IMR-90 (cell line): ENCODE results near the gene GNG12. TPM values are rescaled to one million over a fixed set of nuclear protein-coding genes. Genes with fewer than 3 reads are reported as not detected.

Experiments used
- FOS ChIP-seq: fragments of 150-350 bp; IDR thresholded peaks from 2 replicates; pipeline ENCODE4 v1.6.1; 2016; ENCODE audit warnings: low read depth, low read length
- NFE2L2 ChIP-seq: fragments of 150-350 bp; IDR thresholded peaks from 2 replicates; pipeline ENCODE4 v1.6.1; 2016; ENCODE audit warnings: low read depth, mild to moderate bottlenecking, low read length
- RAD21 ChIP-seq: IDR thresholded peaks from 2 replicates; pipeline ENCODE4 v1.6.1; 2012; ENCODE audit warnings: low read length, improper control_type of control experiment
- RFX5 ChIP-seq: IDR thresholded peaks from 2 replicates; pipeline ENCODE4 v1.8.0; 2012; ENCODE audit warnings: low read depth, mild to moderate bottlenecking, low read length, moderate library complexity
- polyA plus RNA-seq, 3 experiments: library from polyadenylated mRNA; depleted of rRNA; stranded (reverse); fragments of >200 nt; gene quantifications; 2 replicates each; pipeline ENCODE4 v1.2.3, GENCODE V29; 2012; ENCODE audit warnings: low replicate concordance in 1 of 3
- total RNA-seq: library from RNA; depleted of rRNA; stranded (reverse); fragments of >200 nt; gene quantifications from 2 replicates; pipeline ENCODE4 v1.2.3, GENCODE V29; 2012
- TF ChIP-seq, protein P1 (sequence below): fragments of 150-350 bp; IDR thresholded peaks from 2 replicates; pipeline ENCODE4 v1.6.1; 2017; ENCODE audit warnings: mild to moderate bottlenecking, antibody characterized with exemption, low read length, low read depth

GNG12 gene
- total and polyA plus RNA-seq, 2 of the 4 experiments (the other 2 are of a cell fraction): 92.3 to 132 TPM

DNA sequence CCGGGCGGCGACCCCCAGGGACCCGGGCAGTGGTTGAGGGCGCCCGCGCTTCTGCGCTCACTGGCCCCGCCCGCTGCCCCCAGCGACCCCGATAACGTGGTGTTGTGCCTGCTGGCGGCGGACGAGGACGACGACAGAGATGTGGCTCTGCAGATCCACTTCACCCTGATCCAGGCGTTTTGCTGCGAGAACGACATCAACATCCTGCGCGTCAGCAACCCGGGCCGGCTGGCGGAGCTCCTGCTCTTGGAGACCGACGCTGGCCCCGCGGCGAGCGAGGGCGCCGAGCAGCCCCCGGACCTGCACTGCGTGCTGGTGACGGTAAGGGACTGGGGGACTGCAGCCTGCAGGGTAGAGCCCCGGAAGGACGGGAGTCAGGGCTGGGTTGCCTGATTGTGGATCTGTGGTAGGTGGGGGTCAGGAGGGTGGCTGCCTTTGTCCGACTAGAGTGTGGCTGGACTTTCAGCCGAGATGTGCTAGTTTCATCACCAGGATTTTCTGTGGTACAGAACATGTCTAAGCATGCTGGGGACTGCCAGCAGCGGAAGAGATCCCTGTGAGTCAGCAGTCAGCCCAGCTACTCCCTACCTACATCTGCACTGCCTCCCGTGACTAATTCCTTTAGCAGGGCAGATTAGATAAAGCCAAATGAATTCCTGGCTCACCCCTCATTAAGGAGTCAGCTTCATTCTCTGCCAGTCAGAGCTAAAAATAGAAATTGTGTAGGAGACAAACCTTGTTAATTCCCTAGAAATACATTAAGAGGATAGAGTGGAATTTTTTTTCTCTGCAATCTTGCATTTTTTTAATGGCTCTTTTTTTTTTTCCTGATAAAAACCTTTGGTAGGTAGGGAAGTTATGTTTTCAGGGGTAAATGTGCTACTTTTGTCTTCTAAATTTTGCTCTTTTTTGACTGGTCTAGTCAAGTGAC lies 146.7 kb downstream of the GNG12 start (continued):
- TF ChIP-seq, protein P1, sequence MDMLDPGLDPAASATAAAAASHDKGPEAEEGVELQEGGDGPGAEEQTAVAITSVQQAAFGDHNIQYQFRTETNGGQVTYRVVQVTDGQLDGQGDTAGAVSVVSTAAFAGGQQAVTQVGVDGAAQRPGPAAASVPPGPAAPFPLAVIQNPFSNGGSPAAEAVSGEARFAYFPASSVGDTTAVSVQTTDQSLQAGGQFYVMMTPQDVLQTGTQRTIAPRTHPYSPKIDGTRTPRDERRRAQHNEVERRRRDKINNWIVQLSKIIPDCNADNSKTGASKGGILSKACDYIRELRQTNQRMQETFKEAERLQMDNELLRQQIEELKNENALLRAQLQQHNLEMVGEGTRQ: peak; percentile 13; the same call in 1 of the 2 replicates
- TF ChIP-seq NFE2L2 (peak; percentile 68; the same call in 1 of the 2 replicates), RFX5 (no peak), RAD21 (peak; percentile 41; the same call in 1 of the 2 replicates), FOS (peak; percentile 93)
